HG03439 (cell line): Measurements from ENCODE around the gene MINDY3.
"Not testable (repeated sequence)": the region's sequence is repeated elsewhere in the genome, so short reads cannot be mapped to it uniquely, and the experiment has no call there.

Experiments used
- ATAC-seq: cut with Tn5 transposase; IDR thresholded peaks from one replicate; pipeline ENCODE4 v1.9.1; 2021; ENCODE audit warnings: mild to moderate bottlenecking, moderate library complexity; ENCODE audit not compliant: unreplicated experiment

Gene MINDY3

GRCh38 chr10:15781381-15781960 is 78.8 kb downstream of the MINDY3 start:
- ATAC-seq, result no peak

GRCh38 chr10:15780353-15781135 is 79.8 kb downstream of the MINDY3 start:
- no peak for ATAC-seq

DNA sequence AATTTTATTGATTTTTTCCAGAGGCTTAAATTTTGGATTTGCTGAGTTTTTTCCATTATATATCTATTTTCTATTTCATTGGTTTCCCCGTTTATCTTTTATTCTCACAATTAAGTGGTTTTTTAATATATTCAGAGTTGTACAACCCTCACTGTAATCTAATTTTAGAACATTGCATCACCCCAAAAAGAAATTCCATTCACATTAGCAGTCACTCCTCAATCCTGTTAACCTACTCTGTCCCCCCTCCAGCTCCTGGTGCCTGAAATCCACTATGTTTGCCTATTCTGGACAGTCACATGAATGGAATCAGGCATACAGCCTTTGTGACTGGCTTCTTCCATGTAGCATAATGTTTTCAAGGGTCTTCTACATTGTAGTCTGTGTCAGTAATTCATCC is 84.8 kb downstream of the MINDY3 start:
- ATAC-seq, result no peak

GRCh38 chr10:15774534-15774933 is 85.8 kb downstream of the MINDY3 start:
- ATAC-seq, result not testable (repeated sequence)

DNA sequence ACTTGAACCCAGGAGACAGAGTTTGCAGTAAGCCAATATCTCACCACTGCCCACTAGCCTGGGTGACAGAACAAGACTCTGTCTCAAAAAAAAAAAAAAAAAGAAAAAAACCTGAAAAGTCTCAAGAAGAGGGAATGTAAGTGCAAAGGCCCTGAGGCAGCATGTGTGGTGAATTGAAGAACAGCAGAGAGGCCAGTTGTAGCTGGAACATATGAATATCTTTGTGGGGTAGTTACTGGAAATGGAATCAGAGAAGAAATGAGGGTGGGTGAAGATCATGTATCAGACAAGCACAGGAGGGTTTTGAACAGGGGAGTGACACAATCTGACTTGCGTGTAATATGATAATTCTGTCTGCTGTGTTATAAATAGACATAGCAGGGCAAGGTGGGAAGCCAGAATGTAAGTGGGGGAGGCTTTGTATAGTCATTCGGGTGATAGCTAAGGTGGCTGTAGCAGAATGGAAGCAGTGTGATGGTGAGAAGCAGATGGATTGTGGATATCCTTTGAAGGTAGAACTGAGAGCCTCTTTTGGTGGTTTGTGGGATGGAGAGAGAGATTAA is 95.3 kb downstream of the MINDY3 start:
- ATAC-seq, result no peak

DNA sequence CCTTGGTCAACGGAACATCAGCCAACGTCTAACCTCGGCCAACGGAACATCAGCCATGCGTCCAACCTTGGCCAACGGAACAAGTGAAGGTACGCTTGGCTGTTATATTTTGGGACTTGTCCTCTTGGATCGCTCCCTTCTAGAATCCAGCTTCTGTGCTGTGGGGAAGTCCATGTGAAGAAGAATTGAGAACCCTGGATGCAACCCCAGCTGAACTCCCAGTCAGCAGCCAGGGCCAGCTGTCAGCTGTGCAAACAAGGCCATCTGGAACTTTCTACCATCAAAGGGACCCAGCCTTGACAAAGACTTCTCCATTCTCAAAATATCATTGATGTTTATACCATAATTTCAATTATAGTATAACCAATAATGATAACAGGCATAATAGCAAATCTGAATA is 97.3 kb downstream of the MINDY3 start:
- no peak for ATAC-seq

DNA sequence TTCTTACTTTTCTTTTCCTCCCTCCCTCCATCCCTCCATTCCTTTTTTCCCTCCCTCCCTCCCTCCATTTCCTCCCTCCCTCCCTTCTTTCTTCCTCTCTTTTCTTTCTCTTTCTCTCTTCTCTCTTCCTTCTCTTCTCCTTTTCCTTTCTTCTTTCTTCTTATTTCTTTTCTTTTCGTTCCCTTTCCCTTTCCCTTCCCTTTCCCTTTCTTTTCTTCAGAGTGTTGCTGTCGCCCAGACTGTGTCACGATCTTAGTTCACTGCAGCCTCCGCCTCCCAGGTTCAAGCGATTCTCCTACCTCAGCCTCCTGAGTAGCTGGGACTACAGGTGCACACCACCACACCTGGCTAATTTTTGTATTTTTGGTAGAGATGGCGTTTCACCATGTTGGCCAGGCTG is 98.1 kb downstream of the MINDY3 start:
- ATAC-seq, result not testable (repeated sequence)

- ATAC-seq, result not testable (repeated sequence)
These were observed 99.1 kb downstream of the MINDY3 start for GRCh38 chr10:15761224-15761623.

- ATAC-seq, result no peak
These were observed 99.6 kb downstream of the MINDY3 start for GRCh38 chr10:15760681-15761080.

- ATAC-seq, result no peak
These were observed 101.0 kb downstream of the MINDY3 start for GRCh38 chr10:15759265-15759664.

GRCh38 chr10:15758618-15759017 is 101.7 kb downstream of the MINDY3 start:
- ATAC-seq, result no peak

DNA sequence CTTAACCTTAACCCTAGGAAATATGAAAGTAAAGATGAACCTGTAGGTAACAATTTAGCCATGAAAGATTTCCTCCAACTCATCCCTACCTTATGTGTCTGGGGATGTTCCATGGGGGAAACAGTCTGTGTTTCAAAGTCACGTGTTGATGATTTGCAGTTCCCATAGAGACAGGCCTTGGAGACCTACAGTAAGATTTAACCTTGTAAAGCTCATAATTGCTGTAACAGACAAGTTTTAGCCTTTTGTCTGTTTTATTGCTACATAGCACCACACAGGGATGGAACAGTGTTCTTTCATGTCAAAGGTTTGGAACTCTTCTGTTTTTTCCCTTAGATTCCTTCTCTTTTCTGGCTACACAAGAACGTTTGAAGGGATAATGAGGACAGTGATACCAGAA is 105.4 kb downstream of the MINDY3 start:
- no peak for ATAC-seq

DNA sequence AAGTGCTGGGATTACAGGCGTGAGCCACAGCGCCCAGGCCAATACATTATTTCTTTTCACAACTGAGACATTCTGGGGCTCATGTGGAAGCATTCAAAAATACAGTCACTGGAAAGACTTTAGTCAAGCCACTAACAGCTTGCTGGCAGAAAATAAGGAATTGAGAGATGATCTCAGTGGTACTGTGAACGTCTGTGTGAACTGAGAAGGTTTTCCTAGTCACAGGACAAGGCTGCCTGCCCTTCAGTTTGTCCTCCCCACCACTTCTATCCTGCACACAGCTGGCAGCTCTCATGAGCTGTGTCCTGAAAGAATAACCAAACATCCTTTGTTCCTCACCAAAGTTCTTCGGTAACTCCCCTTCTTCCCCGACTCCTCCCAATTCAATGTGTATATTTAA is 109.3 kb downstream of the MINDY3 start:
- no peak for ATAC-seq

DNA sequence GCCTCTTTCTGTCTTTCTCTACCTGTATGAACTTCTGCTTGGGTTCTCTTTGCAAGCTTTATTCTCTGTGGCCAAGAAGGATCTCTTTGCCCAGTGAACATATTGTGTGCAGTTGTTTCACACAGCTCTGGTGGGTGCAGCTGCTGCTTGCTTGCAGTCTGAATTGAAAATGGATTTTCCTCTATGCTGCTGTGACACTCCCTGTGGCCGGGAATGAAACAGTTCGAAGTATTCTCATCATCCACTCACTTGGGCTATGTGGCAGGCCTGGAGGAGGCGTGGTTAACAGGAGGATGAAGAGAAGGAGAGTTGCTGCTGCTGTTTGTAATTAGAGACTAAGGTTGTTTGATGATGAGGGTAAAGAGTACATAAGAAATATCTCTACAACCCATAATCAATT is 112.2 kb downstream of the MINDY3 start:
- no peak for ATAC-seq

DNA sequence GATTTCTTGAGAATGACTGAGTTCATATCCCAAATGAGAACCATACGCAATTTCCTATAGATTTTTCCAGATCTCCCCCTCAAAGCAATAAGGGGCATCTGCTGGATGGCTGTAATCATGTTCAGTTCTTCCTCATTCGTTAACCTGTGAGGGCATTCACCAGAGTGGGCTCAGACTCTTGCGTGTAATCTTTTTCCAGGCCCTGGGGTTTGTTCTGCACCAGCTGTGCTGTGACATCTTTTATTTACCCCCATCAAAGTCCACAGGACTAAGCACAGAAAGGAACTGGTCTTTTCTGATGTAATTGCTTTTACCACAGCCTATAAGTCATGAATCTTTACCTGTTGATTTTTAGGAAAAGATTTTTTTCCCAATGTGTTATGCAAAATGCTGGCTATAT is 112.7 kb downstream of the MINDY3 start:
- no peak for ATAC-seq

GRCh38 chr10:15745751-15746150 is 114.6 kb downstream of the MINDY3 start:
- ATAC-seq, result no peak

GRCh38 chr10:15744217-15744865 is 116.0 kb downstream of the MINDY3 start:
- ATAC-seq, result peak; percentile 69

DNA sequence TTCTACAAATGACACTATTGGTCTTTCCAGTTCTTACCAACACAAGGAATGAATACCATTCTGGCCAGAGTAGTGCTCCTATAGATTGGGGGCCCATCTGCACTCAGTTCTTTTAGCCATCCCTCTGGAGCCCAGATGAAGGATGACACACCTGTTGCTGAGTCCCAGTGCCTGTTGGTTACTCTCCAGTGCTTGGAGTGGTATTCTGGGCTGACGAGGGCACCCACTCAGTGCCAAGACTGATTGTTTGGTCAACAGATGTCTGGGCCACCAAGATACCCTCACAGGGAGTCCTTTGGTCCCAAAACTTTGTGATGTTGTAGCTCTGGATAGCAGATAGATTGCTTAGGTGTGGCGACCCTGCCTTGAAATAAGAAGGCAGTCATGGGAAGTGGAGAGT is 116.9 kb downstream of the MINDY3 start:
- no peak for ATAC-seq

DNA sequence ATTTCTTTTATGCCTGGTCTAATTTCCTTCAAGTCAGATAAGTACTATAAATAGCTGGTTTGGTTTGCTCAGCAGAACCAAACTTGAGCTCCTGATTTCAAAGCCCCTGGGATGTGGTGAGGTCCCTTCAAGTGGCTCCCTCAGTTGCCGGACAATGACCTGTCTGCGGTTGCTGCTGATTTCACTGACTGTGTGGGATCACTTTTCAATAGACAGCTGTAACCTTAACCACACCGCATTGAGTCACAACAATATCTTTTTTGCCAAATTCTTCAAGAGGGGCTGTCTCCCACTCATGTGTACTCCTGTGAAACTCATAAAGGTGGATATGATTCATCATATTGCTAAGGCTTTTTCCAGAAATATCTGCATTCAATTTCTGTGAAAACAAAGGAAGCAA is 117.5 kb downstream of the MINDY3 start:
- ATAC-seq, result no peak

DNA sequence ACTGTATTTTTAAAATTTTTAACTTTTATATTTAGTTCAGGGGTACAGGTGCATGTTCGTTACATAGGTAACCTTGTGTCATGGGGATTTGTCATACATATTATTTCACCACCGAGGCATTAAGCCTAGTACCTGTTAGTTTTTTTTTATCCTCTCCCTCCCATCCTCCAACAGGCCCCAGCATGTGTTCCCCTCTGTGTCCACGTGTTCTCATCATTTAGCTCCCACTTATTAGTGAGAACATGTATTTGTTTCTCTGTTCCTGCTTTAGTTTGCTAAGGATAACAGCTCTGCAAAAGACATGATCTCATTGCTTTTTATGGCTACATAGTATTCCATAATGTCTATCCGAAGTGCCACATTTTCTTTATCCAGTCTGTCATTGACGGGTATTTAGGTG is 118.2 kb downstream of the MINDY3 start:
- no peak for ATAC-seq

GRCh38 chr10:15741581-15741980 is 118.7 kb downstream of the MINDY3 start:
- ATAC-seq, result no peak

DNA sequence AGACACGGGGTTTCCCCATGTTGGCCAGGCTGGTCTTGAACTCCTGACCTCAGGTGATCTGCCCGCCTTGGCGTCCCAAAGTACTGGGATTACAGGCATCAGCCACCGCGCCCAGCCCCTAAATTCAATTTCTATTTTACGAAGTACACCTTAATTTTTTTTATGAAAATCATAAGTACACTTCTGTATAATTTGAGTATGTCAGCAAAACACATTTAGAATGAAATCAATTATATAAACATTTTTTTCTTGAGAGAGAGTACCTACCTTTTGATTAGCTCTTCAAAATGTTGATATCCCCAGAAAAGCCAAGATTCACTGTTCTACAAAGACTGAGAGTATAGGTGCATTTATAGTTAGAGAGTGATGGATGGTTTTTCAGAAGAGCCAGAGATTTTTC is 120.0 kb downstream of the MINDY3 start:
- ATAC-seq, result no peak
